ENCODE data around the gene COPS3. TPM values are rescaled to one million over a fixed set of nuclear protein-coding genes. Genes with fewer than 3 reads are reported as not detected.

The COPS3 gene
- total and polyA plus RNA-seq, 9 donors = 38.1 to 68.8 (median 49.9) TPM

DNA sequence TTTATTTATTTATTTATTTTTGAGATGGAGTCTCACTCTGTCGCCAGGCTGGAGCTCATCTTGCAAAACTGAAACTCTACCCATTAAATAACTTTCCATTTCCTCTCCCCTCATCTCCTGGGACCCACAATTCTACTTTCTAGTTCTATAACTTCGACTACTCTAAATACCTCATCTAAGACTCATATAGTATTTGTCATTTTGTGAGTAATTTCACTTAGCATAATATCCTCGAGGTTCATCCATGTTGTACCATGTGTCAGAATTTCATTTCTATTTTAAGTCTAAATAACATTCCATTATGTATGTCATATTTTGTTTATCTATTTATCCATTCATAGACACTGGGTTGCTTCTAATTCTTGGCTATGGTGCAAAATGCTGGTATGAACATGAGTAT lies 17.1 kb upstream of the COPS3 start:
- H3K27me3 ChIP-seq = no peaks in the 10 kb centered on the region
- H3K27ac ChIP-seq = no peak overlapping the region
- intact Hi-C loops (cut with DNase I) = no loop called here
- no peak overlapping the region for H3K4me3 ChIP-seq
- TF ChIP-seq POLR2A (IDR thresholded peaks at IDR 0.05) (no peak), EP300 (IDR thresholded peaks at IDR 0.05) (no peak)
- TF ChIP-seq, protein P1, sequence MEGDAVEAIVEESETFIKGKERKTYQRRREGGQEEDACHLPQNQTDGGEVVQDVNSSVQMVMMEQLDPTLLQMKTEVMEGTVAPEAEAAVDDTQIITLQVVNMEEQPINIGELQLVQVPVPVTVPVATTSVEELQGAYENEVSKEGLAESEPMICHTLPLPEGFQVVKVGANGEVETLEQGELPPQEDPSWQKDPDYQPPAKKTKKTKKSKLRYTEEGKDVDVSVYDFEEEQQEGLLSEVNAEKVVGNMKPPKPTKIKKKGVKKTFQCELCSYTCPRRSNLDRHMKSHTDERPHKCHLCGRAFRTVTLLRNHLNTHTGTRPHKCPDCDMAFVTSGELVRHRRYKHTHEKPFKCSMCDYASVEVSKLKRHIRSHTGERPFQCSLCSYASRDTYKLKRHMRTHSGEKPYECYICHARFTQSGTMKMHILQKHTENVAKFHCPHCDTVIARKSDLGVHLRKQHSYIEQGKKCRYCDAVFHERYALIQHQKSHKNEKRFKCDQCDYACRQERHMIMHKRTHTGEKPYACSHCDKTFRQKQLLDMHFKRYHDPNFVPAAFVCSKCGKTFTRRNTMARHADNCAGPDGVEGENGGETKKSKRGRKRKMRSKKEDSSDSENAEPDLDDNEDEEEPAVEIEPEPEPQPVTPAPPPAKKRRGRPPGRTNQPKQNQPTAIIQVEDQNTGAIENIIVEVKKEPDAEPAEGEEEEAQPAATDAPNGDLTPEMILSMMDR (IDR thresholded peaks at IDR 0.05) = no peak
- no peaks in the 10 kb centered on the region for H3K9me3 ChIP-seq
- DNase-seq = no peak
- no peaks in the 10 kb centered on the region for H3K36me3 ChIP-seq
- H3K4me1 ChIP-seq (ENCODE audit: insufficient read depth) = no peaks in the 10 kb centered on the region
- 49 to 69% (median 64%) methylated on average over 3 of the region's 3 CpGs for WGBS, 3 donors

DNA sequence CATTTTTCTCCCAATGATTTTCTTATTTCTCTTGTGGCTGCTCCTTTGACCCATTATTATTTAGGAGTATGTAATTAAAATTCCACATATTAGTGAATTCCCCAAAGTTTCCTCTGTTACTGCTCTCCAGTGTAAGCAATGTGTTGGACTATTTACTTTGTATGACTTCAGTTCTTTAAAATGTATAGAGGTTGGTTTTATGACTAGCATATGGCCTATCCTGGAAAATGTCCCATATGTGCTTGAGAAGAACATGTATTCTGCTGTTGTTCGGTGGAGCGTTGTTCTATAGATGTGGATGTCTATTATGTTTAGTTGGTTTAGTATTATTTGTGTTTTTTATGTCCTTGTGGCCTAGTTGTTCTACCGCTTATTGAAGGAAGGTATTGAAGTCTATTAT lies 16.2 kb upstream of the COPS3 start:
- intact Hi-C loops (cut with DNase I) = no loop called here
- Histone ChIP-seq H3K27ac (no peak overlapping the region), H3K9me3 (no peaks in the 10 kb centered on the region), H3K4me3 (no peak overlapping the region), H3K4me1 (ENCODE audit: insufficient read depth) (no peaks in the 10 kb centered on the region), H3K36me3 (no peaks in the 10 kb centered on the region), H3K27me3 (no peaks in the 10 kb centered on the region)
- no peak for TF ChIP-seq EP300 (IDR thresholded peaks at IDR 0.05)
- TF ChIP-seq, protein P1 (IDR thresholded peaks at IDR 0.05) = no peak
- no peak for TF ChIP-seq POLR2A (IDR thresholded peaks at IDR 0.05)
- WGBS, 3 donors = 93 to 95% (median 95%) methylated on average over 3 of the region's 3 CpGs
- no peak for DNase-seq

DNA sequence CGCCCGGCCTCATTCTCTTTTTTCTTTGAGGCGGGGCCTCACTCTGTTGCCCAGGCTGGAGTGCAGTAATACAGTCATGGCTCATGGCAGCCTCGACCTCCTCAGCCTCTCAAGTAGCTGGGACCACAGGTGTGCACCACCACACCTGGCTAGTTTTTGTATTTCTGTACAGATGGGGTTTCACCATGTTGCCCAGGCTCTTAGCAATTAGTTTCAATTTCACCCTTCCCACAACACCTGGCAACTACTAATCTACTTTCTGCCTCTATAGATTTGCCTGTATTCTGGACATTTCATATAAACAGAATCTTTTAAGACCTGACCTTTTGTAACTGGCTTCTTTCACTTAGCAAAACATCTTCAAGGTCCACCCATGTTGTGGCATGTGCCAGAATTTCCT lies 14.1 kb upstream of the COPS3 start:
- 92 to 98% (median 93%) methylated on average over 4 of the region's 4 CpGs for WGBS, 3 donors
- Histone ChIP-seq H3K36me3 (no peaks in the 10 kb centered on the region), H3K4me3 (no peak overlapping the region), H3K27me3 (no peaks in the 10 kb centered on the region), H3K27ac (no peak overlapping the region), H3K9me3 (no peaks in the 10 kb centered on the region), H3K4me1 (ENCODE audit: insufficient read depth) (no peaks in the 10 kb centered on the region)
- TF ChIP-seq POLR2A (IDR thresholded peaks at IDR 0.05) = no peak
- TF ChIP-seq, protein P1 (IDR thresholded peaks at IDR 0.05) = no peak
- TF ChIP-seq EP300 (IDR thresholded peaks at IDR 0.05) = no peak
- intact Hi-C loops (cut with DNase I) = no loop called here
- DNase-seq = no peak

DNA sequence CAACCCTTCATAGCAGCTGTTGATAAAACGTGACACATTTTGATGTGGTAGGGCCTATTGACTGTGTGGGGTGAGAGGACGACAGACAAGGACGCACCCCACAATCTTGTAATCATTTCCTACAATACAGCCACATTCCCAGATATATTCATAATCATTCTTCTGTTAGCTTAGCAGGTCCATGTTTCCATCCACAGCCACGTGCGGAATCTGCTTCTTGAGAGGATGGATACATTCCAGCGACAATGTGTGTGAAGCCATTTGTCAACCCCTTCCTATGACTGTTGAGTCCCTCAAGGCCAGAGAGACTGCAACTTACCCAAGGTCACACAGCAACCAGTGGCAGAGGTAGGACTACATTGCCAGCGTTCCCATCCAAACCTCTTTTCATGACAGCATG lies 8.7 kb upstream of the COPS3 start:
- DNase-seq = no peak
- H3K36me3 ChIP-seq = no peaks in the 10 kb centered on the region
- no peak overlapping the region for H3K4me3 ChIP-seq
- H3K27ac ChIP-seq = no peak overlapping the region
- WGBS, 3 donors = 71 to 78% (median 76%) methylated on average over 7 of the region's 7 CpGs
- intact Hi-C loops (cut with DNase I) = no loop called here
- TF ChIP-seq, protein P1 (IDR thresholded peaks at IDR 0.05) = no peak
- TF ChIP-seq POLR2A (IDR thresholded peaks at IDR 0.05) (no peak), EP300 (IDR thresholded peaks at IDR 0.05) (no peak)
- no peaks in the 10 kb centered on the region for H3K27me3 ChIP-seq
- no peaks in the 10 kb centered on the region for H3K4me1 ChIP-seq (ENCODE audit: insufficient read depth)
- H3K9me3 ChIP-seq = no peaks in the 10 kb centered on the region

DNA sequence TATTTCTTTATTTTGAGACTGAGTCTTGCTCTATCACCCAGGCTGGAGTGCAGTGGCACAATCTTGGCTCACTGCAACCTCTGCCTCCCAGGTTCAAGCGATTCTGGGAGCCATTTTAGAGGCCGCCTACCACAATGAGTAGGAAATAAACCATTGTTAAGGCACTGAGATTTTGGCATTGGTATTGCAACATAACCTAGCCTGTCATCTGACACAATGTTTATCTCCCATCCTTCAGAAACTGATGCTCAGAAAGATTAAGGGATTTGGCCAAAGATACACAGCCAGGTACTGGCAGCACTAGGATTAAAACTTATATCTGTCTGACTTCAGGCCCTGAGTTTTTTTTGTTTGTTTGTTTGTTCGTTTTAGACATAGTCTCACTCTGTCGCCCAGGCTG lies 8.0 kb upstream of the COPS3 start:
- no peak for DNase-seq
- whole genome bisulfite sequencing, 3 donors = 85 to 92% (median 88%) methylated on average over 4 of the region's 4 CpGs
- Histone ChIP-seq H3K27ac (no peak overlapping the region), H3K9me3 (no peaks in the 10 kb centered on the region), H3K27me3 (no peaks in the 10 kb centered on the region), H3K4me1 (ENCODE audit: insufficient read depth) (no peaks in the 10 kb centered on the region), H3K4me3 (no peak overlapping the region), H3K36me3 (no peaks in the 10 kb centered on the region)
- TF ChIP-seq, protein P1 (IDR thresholded peaks at IDR 0.05) = no peak
- TF ChIP-seq EP300 (IDR thresholded peaks at IDR 0.05) = no peak
- intact Hi-C loops (cut with DNase I) = no loop called here

Data from ovary (tissue), 9 donors.